ENCODE measurements around the gene ACSBG1.

GRCh38 chr15:78266806-78267205 is 32.4 kb upstream of the ACSBG1 start:
- no peak for TF ChIP-seq CTCF (IDR thresholded peaks at IDR 0.05)
- no peak for TF ChIP-seq POLR2A (IDR thresholded peaks at IDR 0.05)

All from prostate gland (tissue), 2 donors.